Activated CD8-positive, alpha-beta memory T cell treated with anti-CD3 and anti-CD28 coated beads, Interleukin-2, amount 10 ng/mL, durations not matched to agents 7 days and 5 days (primary cell): ENCODE measurements around the gene MYORG. TPM values are rescaled to one million over a fixed set of nuclear protein-coding genes. Genes with fewer than 3 reads are reported as not detected.
"Not testable (repeated sequence)": the region's sequence is repeated elsewhere in the genome, so short reads cannot be mapped to it uniquely, and the experiment has no call there.

Experiments
- ATAC-seq: fragments of 150-1000 bp; cut with Tn5 transposase; one replicate; pipeline ENCODE4 v1.10.0; 2021; ENCODE audit warnings: moderate library complexity
- CTCF ChIA-PET: fragments of 350-600 bp; sonication (Branson Sonifier 250); formaldehyde crosslinking; loops from one replicate; lab custom pipeline; 2021; ENCODE audit warnings: antibody characterized with exemption; lab: Charles Lee
- DNase-seq: peaks from one replicate; pipeline ENCODE4 v3.0.0-alpha.2; 2020
- H3K27ac Mint-ChIP-seq: one replicate; pipeline ENCODE4 v1.8.0; 2021; ENCODE audit warnings: mild to moderate bottlenecking, mixed read lengths
- H3K27me3 Mint-ChIP-seq: one replicate; pipeline ENCODE4 v1.8.0; 2021; ENCODE audit warnings: mixed read lengths
- H3K36me3 Mint-ChIP-seq: one replicate; pipeline ENCODE4 v1.8.0; 2021; ENCODE audit warnings: mild to moderate bottlenecking, mixed read lengths
- H3K4me1 Mint-ChIP-seq: one replicate; pipeline ENCODE4 v1.8.0; 2021; ENCODE audit warnings: mixed read lengths
- H3K4me3 Mint-ChIP-seq: one replicate; pipeline ENCODE4 v1.8.0; 2021; ENCODE audit warnings: mild to moderate bottlenecking, moderate library complexity, mixed read lengths
- H3K9me3 Mint-ChIP-seq: one replicate; pipeline ENCODE4 v1.8.0; 2022; ENCODE audit warnings: low read depth, mixed read lengths
- total RNA-seq, 2 experiments: library from RNA; stranded (reverse); gene quantifications; one replicate each; pipeline ENCODE4 v1.2.3, GENCODE V29; 2021

MYORG gene
- total RNA-seq, 2 experiments from 2014 or later, result 3.7 to 4.2 TPM

GRCh38 chr9:34371886-34372466, 4.7 kb downstream of the MYORG start:
- DNase-seq (no peak), ATAC-seq (no peak)
- Mint-ChIP-seq H3K27ac (no peak overlapping the region), H3K27me3 (no peaks in the 10 kb centered on the region), H3K4me1 (peaks cover 13% of the 10 kb centered on the region), H3K4me3 (no peak overlapping the region), H3K36me3 (peaks cover 41% of the 10 kb centered on the region), H3K9me3 (peaks cover 8% of the 10 kb centered on the region)
- CTCF ChIA-PET, result no interaction called here

DNA sequence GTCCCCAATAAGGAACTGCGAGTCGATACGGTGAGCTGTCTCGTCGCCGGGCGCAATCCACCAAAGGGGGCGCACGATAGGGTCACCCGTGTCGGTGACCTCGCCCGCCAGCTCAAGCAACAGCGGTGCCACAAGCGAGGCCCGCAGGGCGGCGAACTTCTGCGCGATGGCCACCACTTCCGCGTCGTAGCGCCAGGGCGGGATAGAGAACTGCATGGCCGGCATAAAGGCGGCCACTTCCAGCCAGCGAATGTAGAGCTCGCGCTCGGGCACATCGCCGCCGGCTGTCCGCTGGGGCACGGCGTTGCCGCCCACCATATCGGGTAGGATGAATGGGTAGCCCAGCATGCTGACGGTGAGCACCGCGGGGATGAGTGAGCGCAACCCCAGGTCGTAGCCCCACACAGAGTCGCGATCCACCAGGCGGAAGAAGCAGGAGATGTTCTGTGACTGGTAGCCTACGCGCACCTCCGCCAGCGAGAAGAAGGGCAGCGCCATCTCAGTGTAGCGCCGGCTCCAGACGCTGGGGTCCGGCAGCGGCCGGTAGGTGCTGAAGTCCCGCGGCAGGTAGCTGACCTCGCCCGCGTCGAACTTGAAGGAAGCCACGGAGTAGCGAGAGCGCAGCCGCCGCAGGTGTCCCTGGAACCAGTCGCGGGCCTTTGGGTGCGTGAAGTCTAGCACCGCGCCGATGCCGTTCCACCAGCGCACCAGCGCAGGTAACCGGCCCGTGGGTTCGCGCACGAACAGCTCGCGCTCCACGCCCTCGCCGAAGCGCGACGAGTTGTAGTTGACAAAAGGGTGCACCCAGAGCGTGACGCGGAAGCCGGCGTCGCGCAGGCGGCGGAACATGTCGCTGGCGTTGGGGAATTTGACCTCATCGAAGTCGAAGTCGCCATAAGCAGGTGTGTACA, 5.5 kb downstream of the MYORG start:
- DNase-seq (no peak), ATAC-seq (peak; percentile 38)
- no peaks in the 10 kb centered on the region for H3K27me3 Mint-ChIP-seq
- peaks cover 11% of the 10 kb centered on the region for H3K9me3 Mint-ChIP-seq
- H3K4me1 Mint-ChIP-seq, result peaks cover 12% of the 10 kb centered on the region
- H3K36me3 Mint-ChIP-seq, result peaks cover 46% of the 10 kb centered on the region
- no peak overlapping the region for H3K4me3 Mint-ChIP-seq
- CTCF ChIA-PET, result interaction anchor here (1.1 kb wide), 2 partner anchors 8 to 40 kb away, joined by 3 to 5 read pairs; no protein-coding TSS in a partner anchor
- H3K27ac Mint-ChIP-seq, result no peak overlapping the region

GRCh38 chr9:34370335-34370969, 6.2 kb downstream of the MYORG start:
- DNase-seq, result no peak
- ATAC-seq, result no peak
- peaks cover 11% of the 10 kb centered on the region for H3K9me3 Mint-ChIP-seq
- no peak overlapping the region for H3K27ac Mint-ChIP-seq
- no peak overlapping the region for H3K4me3 Mint-ChIP-seq
- H3K27me3 Mint-ChIP-seq, result no peaks in the 10 kb centered on the region
- H3K4me1 Mint-ChIP-seq, result peaks cover 4% of the 10 kb centered on the region
- H3K36me3 Mint-ChIP-seq, result peaks cover 46% of the 10 kb centered on the region
- CTCF ChIA-PET, result interaction anchor here (1.1 kb wide), 2 partner anchors 9 to 39 kb away, joined by 3 to 5 read pairs; no protein-coding TSS in a partner anchor

- ATAC-seq (no peak), DNase-seq (no peak)
- CTCF ChIA-PET, result interaction anchor here (1.1 kb wide), 1 partner anchor 39 kb away, joined by 3 read pairs; no protein-coding TSS in a partner anchor
- peaks cover 46% of the 10 kb centered on the region for H3K36me3 Mint-ChIP-seq
- no peaks in the 10 kb centered on the region for H3K27me3 Mint-ChIP-seq
- peaks cover 11% of the 10 kb centered on the region for H3K9me3 Mint-ChIP-seq
- H3K4me3 Mint-ChIP-seq, result no peak overlapping the region
- H3K4me1 Mint-ChIP-seq, result peaks cover 4% of the 10 kb centered on the region
- no peak overlapping the region for H3K27ac Mint-ChIP-seq
These were observed 7.1 kb downstream of the MYORG start for GRCh38 chr9:34369636-34370035.

DNA sequence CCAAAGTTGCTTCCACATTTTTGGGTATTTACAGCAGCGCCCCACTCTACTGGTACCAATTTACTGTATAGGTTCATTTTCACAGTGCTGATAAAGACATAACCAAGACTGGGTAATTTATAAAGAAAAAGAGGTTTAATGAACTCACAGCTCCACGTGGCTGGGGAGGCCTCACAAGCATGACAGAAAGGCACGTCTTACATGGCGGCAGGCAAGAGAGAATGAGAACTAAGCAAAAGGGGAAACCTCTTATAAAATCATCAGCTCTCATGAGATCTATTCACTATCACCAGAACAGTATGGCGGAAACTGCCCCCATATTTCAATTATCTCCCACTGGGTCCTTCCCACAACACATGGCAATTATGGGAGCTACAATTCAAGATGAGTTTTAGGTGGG, 7.9 kb downstream of the MYORG start:
- CTCF ChIA-PET, result interaction anchor here (0.9 kb wide), 1 partner anchor 10 kb away, joined by 4 read pairs; no protein-coding TSS in a partner anchor
- DNase-seq, H3K27ac Mint-ChIP-seq, H3K4me3 Mint-ChIP-seq, ATAC-seq, H3K27me3 Mint-ChIP-seq: not testable (repeated sequence)
- Mint-ChIP-seq H3K9me3 (peaks cover 11% of the 10 kb centered on the region), H3K4me1 (peaks cover 11% of the 10 kb centered on the region), H3K36me3 (peaks cover 46% of the 10 kb centered on the region)

DNA sequence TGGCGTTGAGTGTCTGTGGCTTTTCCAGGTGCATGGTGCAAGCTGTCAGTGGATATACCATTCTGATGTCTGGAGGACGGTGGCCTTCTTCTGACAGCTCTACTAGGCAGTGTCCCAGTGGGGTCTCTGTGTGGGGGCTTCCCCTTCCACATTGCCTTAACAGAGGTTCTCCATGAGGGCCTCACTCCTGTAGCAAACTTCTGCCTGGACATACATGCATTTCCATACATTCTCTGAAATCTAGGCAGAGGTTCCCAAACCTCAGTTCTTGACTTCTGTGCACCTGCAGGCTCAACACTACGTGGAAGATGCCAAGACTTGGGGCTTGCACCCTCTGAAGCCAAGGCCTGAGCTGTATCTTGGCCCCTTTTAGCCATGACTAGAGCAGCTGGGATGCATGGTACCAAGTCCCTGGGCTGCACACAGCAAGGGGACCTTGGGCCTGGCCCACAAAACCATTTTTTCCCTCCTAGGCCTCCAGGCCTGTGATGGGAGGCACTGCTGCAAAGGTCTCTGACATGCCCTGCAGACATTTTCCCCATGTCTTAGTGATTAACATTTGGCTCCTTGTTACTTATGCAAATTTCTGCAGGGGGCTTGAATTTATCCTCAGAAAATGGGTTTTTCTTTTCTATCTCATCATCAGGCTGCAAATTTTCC, 8.8 kb downstream of the MYORG start:
- H3K27ac Mint-ChIP-seq, ATAC-seq, H3K27me3 Mint-ChIP-seq, CTCF ChIA-PET, DNase-seq, H3K4me3 Mint-ChIP-seq: not testable (repeated sequence)
- peaks cover 17% of the 10 kb centered on the region for H3K4me1 Mint-ChIP-seq
- peaks cover 45% of the 10 kb centered on the region for H3K36me3 Mint-ChIP-seq
- H3K9me3 Mint-ChIP-seq, result peaks cover 11% of the 10 kb centered on the region

GRCh38 chr9:34366365-34366764, 10.3 kb downstream of the MYORG start:
- DNase-seq (peak; percentile 2), ATAC-seq (no peak)
- peaks cover 35% of the 10 kb centered on the region for H3K36me3 Mint-ChIP-seq
- peaks cover 11% of the 10 kb centered on the region for H3K9me3 Mint-ChIP-seq
- no peak overlapping the region for H3K4me3 Mint-ChIP-seq
- peaks cover 18% of the 10 kb centered on the region for H3K4me1 Mint-ChIP-seq
- CTCF ChIA-PET, result interaction anchor here (1.2 kb wide), 1 partner anchor 9 kb away, joined by 3 read pairs; no protein-coding TSS in a partner anchor
- H3K27ac Mint-ChIP-seq, result no peak overlapping the region
- H3K27me3 Mint-ChIP-seq, result no peaks in the 10 kb centered on the region

GRCh38 chr9:34365282-34365681, 11.4 kb downstream of the MYORG start:
- Mint-ChIP-seq H3K4me3 (no peak overlapping the region), H3K4me1 (peaks cover 18% of the 10 kb centered on the region), H3K27ac (no peak overlapping the region), H3K36me3 (peaks cover 24% of the 10 kb centered on the region), H3K9me3 (peaks cover 8% of the 10 kb centered on the region), H3K27me3 (no peaks in the 10 kb centered on the region)
- DNase-seq, result peak; percentile 7
- CTCF ChIA-PET, result interaction anchor here (0.8 kb wide), 2 partner anchors 10 to 16 kb away, joined by 3 to 4 read pairs; no protein-coding TSS in a partner anchor
- ATAC-seq, result no peak

GRCh38 chr9:34363619-34364351, 12.9 kb downstream of the MYORG start:
- Mint-ChIP-seq H3K27me3 (no peaks in the 10 kb centered on the region), H3K9me3 (peaks cover 6% of the 10 kb centered on the region), H3K4me1 (peaks cover 18% of the 10 kb centered on the region), H3K36me3 (peaks cover 19% of the 10 kb centered on the region), H3K27ac (no peak overlapping the region), H3K4me3 (no peak overlapping the region)
- ATAC-seq (peak; percentile 49), DNase-seq (no peak)
- CTCF ChIA-PET, result interaction anchor here (1.0 to 1.2 kb wide), 4 partner anchors 14 to 30 kb away, joined by 3 to 4 read pairs (median 3); no protein-coding TSS in a partner anchor

GRCh38 chr9:34362614-34363214, 14.0 kb downstream of the MYORG start:
- Mint-ChIP-seq H3K36me3 (peaks cover 11% of the 10 kb centered on the region), H3K4me1 (peaks cover 18% of the 10 kb centered on the region), H3K9me3 (peaks cover 4% of the 10 kb centered on the region), H3K27ac (no peak overlapping the region), H3K4me3 (no peak overlapping the region), H3K27me3 (no peaks in the 10 kb centered on the region)
- DNase-seq (no peak), ATAC-seq (no peak)
- CTCF ChIA-PET, result interaction anchor here (0.6 kb wide), 1 partner anchor 191 kb away, joined by 4 read pairs; no protein-coding TSS in a partner anchor

DNA sequence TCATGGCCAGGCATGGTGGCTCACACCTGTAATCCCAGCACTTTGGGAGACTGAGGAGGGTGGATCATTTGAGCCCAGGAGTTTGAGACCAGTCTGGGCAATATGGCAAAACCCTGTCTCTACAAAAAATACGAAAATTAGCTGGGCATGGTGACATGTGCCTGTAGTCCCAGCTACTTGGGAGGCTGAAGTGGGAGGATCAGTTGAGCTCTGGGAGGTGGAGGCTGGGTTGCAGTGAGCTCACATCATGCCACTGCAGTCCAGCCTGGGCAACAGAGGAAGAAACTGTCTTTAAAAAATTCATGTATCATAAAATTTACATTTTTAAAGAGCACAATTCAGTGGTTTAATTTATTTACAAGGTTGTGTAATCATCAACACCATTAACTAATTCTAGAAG, 23.7 kb downstream of the MYORG start:
- H3K4me1 Mint-ChIP-seq, ATAC-seq, H3K27ac Mint-ChIP-seq, DNase-seq, H3K4me3 Mint-ChIP-seq, H3K27me3 Mint-ChIP-seq, CTCF ChIA-PET: not testable (repeated sequence)
- Mint-ChIP-seq H3K9me3 (peaks cover 12% of the 10 kb centered on the region), H3K36me3 (peaks cover 17% of the 10 kb centered on the region)

GRCh38 chr9:34352122-34352652, 24.5 kb downstream of the MYORG start:
- H3K27ac Mint-ChIP-seq, H3K4me3 Mint-ChIP-seq, DNase-seq, CTCF ChIA-PET, H3K27me3 Mint-ChIP-seq, ATAC-seq, H3K9me3 Mint-ChIP-seq, H3K4me1 Mint-ChIP-seq: not testable (repeated sequence)
- H3K36me3 Mint-ChIP-seq, result peaks cover 17% of the 10 kb centered on the region
